ENCODE data around the gene MYO19. TPM values are rescaled to one million over a fixed set of nuclear protein-coding genes. Genes with fewer than 3 reads are reported as not detected.

MYO19 gene
- total and polyA plus RNA-seq, 2 experiments from 2014 or later: 14.9 to 34.4 TPM

GRCh38 chr17:36470499-36470898 is 64.2 kb downstream of the MYO19 start:
- in situ Hi-C loops (cut with MboI): loop anchor here (25.0 kb wide), 1 partner anchor 508 kb away; no protein-coding TSS in a partner anchor
- Histone ChIP-seq H3K27me3 (replicated peaks; ENCODE audit: insufficient read depth) (peaks cover 7% of the 10 kb centered on the region; the same call in 1 of the 2 replicates), H2AFZ (no peak overlapping the region), H3K4me3 (no peak overlapping the region), H3K4me1 (ENCODE audit: insufficient read depth) (no peaks in the 10 kb centered on the region), H3K9me3 (ENCODE audit: low read depth) (no peaks in the 10 kb centered on the region), H3K4me2 (ENCODE audit: unreplicated experiment) (no peak overlapping the region), H3K9ac (no peak overlapping the region), H4K20me1 (ENCODE audit: insufficient read depth) (no peaks in the 10 kb centered on the region), H3K36me3 (ENCODE audit: low read depth) (no peaks in the 10 kb centered on the region), H3K79me2 (ENCODE audit: insufficient read depth) (no peaks in the 10 kb centered on the region), H3F3A (ENCODE audit: insufficient read depth) (no peaks in the 10 kb centered on the region), H3K27ac (no peak overlapping the region), H3K9me2 (ENCODE audit: insufficient read depth) (no peaks in the 10 kb centered on the region)
- TF ChIP-seq EZH2 (IDR thresholded peaks at IDR 0.05; ENCODE audit: insufficient read depth, poor library complexity, severe bottlenecking) (no peak), EZH2phosphoT487 (IDR thresholded peaks at IDR 0.05; ENCODE audit: insufficient read depth, low read depth) (no peak)
- no peak for DNase-seq

- Histone ChIP-seq H3K4me2 (ENCODE audit: unreplicated experiment) (no peak overlapping the region), H3K27me3 (replicated peaks; ENCODE audit: insufficient read depth) (peaks cover 7% of the 10 kb centered on the region; the same call in 1 of the 2 replicates), H3K79me2 (ENCODE audit: insufficient read depth) (no peaks in the 10 kb centered on the region), H2AFZ (no peak overlapping the region), H3K9ac (no peak overlapping the region), H3F3A (ENCODE audit: insufficient read depth) (no peaks in the 10 kb centered on the region), H3K27ac (no peak overlapping the region), H3K4me1 (ENCODE audit: insufficient read depth) (no peaks in the 10 kb centered on the region), H3K4me3 (no peak overlapping the region), H3K36me3 (ENCODE audit: low read depth) (no peaks in the 10 kb centered on the region), H3K9me3 (ENCODE audit: low read depth) (no peaks in the 10 kb centered on the region), H3K9me2 (ENCODE audit: insufficient read depth) (no peaks in the 10 kb centered on the region), H4K20me1 (ENCODE audit: insufficient read depth) (no peaks in the 10 kb centered on the region)
- no peak for TF ChIP-seq EZH2 (IDR thresholded peaks at IDR 0.05; ENCODE audit: insufficient read depth, poor library complexity, severe bottlenecking)
- no peak for TF ChIP-seq EZH2phosphoT487 (IDR thresholded peaks at IDR 0.05; ENCODE audit: insufficient read depth, low read depth)
- in situ Hi-C loops (cut with MboI): loop anchor here (25.0 kb wide), 1 partner anchor 507 kb away; no protein-coding TSS in a partner anchor
- 24 to 33% methylated on average over 7 of the region's 7 CpGs for WGBS, 2 experiments (ENCODE audit: low coverage in 1 of 2, low lambda C conversion rate in 2 of 2, missing lambda C conversion rate in 2 of 2)
- no peak for DNase-seq
Measured at GRCh38 chr17:36469733-36470132, 64.9 kb downstream of the MYO19 start.

GRCh38 chr17:36468903-36469635 is 65.6 kb downstream of the MYO19 start:
- Histone ChIP-seq H4K20me1 (ENCODE audit: insufficient read depth) (no peaks in the 10 kb centered on the region), H3K9me2 (ENCODE audit: insufficient read depth) (no peaks in the 10 kb centered on the region), H3K4me3 (no peak overlapping the region), H3K9me3 (ENCODE audit: low read depth) (no peaks in the 10 kb centered on the region), H3K79me2 (ENCODE audit: insufficient read depth) (no peaks in the 10 kb centered on the region), H2AFZ (no peak overlapping the region), H3K36me3 (ENCODE audit: low read depth) (no peaks in the 10 kb centered on the region), H3K27ac (no peak overlapping the region), H3K27me3 (replicated peaks; ENCODE audit: insufficient read depth) (peaks cover 7% of the 10 kb centered on the region; the same call in 1 of the 2 replicates), H3K9ac (no peak overlapping the region), H3K4me1 (ENCODE audit: insufficient read depth) (no peaks in the 10 kb centered on the region), H3F3A (ENCODE audit: insufficient read depth) (no peaks in the 10 kb centered on the region), H3K4me2 (ENCODE audit: unreplicated experiment) (no peak overlapping the region)
- in situ Hi-C loops (cut with MboI): loop anchor here (25.0 kb wide), 1 partner anchor 507 kb away; no protein-coding TSS in a partner anchor
- WGBS, 2 experiments (ENCODE audit: low coverage in 1 of 2, low lambda C conversion rate in 2 of 2, missing lambda C conversion rate in 2 of 2): 44 to 47% methylated on average over 18 of the region's 18 CpGs
- no peak for DNase-seq
- TF ChIP-seq EZH2phosphoT487 (IDR thresholded peaks at IDR 0.05; ENCODE audit: insufficient read depth, low read depth) (no peak), EZH2 (IDR thresholded peaks at IDR 0.05; ENCODE audit: insufficient read depth, poor library complexity, severe bottlenecking) (no peak)

GRCh38 chr17:36464765-36465088 is 69.9 kb downstream of the MYO19 start:
- no peaks in the 10 kb centered on the region for H3K9me3 ChIP-seq (ENCODE audit: low read depth)

More at GRCh38 chr17:36464765-36465088, 69.9 kb downstream of the MYO19 start:
- 11% methylated on average over 21 of the region's 21 CpGs for WGBS, 2 experiments (ENCODE audit: low coverage in 1 of 2, low lambda C conversion rate in 2 of 2, missing lambda C conversion rate in 2 of 2)
- Histone ChIP-seq H3K36me3 (ENCODE audit: low read depth) (no peaks in the 10 kb centered on the region), H2AFZ (no peak overlapping the region), H3K27ac (no peak overlapping the region), H3F3A (ENCODE audit: insufficient read depth) (no peaks in the 10 kb centered on the region), H3K9ac (no peak overlapping the region), H3K27me3 (replicated peaks; ENCODE audit: insufficient read depth) (peaks cover 10% of the 10 kb centered on the region; the same call in 1 of the 2 replicates), H3K4me2 (ENCODE audit: unreplicated experiment) (no peak overlapping the region), H3K4me3 (no peak overlapping the region), H3K9me2 (ENCODE audit: insufficient read depth) (no peaks in the 10 kb centered on the region), H3K4me1 (ENCODE audit: insufficient read depth) (no peaks in the 10 kb centered on the region), H4K20me1 (ENCODE audit: insufficient read depth) (no peaks in the 10 kb centered on the region), H3K79me2 (ENCODE audit: insufficient read depth) (no peaks in the 10 kb centered on the region)
- in situ Hi-C loops (cut with MboI): loop anchor here (25.0 kb wide), 1 partner anchor 502 kb away; no protein-coding TSS in a partner anchor
- TF ChIP-seq EZH2phosphoT487 (IDR thresholded peaks at IDR 0.05; ENCODE audit: insufficient read depth, low read depth): no peak
- no peak for TF ChIP-seq EZH2 (IDR thresholded peaks at IDR 0.05; ENCODE audit: insufficient read depth, poor library complexity, severe bottlenecking)
- DNase-seq: no peak

All from GM23248 (cell line).